ENCODE results near the gene DCXR.

The DCXR gene

DNA sequence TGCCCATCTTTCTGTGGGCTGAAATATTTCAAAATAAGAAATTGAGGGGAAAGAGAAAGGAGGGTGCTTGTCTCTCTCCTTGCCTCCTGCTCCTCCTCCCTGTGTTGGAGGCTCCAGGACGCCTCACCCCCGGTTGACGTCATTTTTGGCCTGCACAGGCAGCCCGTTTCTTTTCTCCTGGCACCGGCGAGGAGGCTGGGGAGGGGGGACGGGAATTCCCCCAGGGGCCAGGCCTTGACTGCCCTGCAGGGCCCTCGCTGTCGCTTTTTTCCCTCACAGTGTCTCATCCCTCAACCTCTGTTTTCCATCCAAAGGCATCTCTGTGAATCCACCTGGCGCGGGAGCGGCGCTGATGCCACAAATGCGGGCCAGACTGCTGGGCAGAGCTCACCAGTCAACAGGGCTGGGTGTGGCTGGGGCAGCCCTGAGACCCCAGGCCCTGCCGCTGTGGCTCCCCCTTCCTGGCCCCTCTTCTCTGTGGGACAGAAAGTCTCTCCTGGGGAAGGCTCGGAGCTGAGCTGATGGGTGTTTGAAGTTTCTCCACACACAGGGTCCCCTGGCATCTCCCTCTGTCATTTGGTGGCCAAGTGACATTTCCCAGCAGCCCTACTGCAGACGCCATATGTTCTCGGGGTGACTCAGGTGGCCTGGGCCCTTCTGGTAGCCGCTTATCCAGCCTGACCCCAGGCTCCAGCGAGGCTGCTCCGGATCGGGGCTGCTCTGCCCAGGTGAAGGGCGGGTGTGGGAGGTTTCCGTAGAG, 30.8 kb downstream of the DCXR start:
- DNase-seq, result peak in 28 of 42 donors; percentile 20 to 79 (median 56)
- intact Hi-C loops (cut with DNase I), result no loop called here

GRCh38 chr17:82005701-82006348, 31.7 kb downstream of the DCXR start:
- intact Hi-C loops (cut with DNase I), result no loop called here
- DNase-seq, result no peak

- DNase-seq, result no peak
- intact Hi-C loops (cut with DNase I), result no loop called here
These were observed 32.7 kb downstream of the DCXR start for GRCh38 chr17:82004517-82005455.

DNA sequence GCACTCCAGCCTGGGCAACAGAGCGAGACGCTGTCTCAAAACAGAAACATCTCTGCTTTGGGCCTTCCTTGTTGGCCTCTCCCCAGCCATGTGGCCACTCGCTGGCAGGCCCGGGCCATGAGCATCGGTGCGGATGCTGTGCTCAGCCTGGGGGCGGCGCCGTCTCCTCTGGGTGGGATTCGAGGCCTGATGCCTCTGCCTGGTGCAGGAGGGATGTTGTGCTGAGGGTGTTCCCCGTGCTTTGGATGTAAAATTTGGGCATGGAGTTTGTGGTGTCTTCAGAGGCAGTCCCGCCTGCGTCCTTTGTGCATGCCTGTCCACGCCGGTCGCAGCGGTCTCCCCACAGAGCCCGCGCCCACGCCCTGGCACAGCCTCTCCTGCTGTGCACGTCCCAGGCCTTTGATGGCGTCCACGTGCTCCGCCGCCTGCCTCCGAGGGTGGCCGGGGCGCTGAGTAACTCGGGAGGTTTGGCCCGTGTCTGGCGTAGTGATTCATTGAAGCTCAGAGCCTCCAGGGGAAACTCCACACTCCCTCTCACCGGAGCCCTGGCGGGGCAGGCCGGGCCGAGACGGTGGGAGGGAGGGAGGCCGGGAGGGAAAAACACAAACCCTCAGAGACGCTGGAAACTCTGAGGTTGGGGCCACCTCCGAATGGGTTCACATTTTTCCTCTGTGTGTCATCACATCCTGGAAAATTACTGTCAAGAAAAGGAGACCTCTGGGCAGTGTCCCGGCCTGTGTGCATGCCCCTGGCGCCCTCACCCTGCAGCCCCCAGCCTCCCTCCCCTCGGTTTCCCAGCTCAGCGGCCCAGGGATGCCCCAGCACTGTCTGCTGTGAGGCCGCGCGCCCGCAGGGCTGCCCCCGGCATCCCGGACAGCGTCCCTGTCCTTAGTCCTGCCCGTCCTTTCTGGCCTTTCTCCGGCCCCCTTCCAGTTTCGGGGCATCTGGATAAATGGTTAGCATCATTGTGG, 33.8 kb downstream of the DCXR start:
- intact Hi-C loops (cut with DNase I), result no loop called here
- peak in 2 of 42 donors; percentile 38 to 49 for DNase-seq

DNA sequence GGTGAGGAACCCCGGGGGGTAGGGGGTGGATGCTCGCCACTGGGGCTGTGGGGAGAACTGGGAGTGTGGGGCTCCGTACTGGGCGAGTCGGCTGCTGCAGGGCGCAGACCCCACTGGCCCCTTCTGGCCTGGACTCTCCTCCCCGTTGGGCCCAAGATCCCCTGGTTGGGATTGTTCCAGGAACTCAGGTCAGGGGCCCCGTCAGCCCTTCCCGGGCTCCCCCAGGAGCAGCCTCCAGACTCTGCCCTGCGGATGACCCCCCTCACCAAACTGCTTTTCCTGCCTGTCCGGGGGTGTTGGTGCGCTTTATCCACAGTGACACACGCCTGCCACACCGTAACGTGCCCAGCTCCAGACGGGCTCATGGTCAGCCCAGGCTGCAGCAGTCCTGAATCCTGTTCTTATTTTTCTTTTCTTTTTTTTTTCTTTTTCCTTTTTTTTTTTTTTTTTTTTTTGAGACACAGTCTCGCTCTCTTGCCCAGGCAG, 35.9 kb downstream of the DCXR start:
- DNase-seq, result no peak
- intact Hi-C loops (cut with DNase I), result no loop called here

- no peak for DNase-seq
- intact Hi-C loops (cut with DNase I), result no loop called here
These were observed 36.5 kb downstream of the DCXR start for GRCh38 chr17:82000803-82001570.

DNA sequence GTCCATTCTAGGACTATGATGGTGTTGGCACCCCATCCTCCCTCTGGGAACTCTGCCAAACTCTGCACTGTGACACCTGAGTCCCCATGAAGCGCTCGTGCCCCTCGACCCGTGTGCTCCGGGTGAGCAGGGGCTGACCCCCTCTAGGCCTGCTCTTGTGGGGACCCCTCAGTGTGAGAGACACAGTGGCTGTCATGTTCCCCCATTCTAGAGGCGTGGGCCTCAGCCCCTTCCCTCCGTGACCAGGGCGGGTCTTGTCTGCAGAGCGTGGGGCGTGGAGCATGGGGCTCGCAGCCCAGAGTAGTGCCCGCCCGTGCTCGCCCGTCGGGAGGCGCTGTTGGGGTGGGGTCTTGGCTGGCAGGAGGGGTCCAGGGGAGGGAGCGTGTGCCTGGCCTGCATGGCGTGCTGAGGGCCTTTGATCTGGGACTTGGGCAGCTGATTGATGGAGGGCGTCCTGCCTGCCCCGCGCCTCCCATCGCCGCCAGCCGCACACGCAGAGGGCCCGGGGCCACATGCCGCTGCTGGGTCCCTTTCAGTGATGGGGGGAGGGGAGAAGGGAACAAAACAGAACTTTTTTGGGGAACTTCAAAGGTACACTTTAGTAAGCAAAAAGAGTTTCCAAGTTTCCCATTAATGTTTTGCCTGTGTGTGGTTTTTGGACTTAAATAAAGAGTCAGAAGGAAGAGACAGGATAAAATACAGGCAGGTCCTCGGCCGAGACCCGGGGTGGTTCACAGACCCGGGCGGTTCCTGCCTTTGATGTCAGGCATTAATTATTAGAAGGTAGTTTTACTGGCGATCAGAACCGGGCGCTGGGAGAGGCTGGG, 37.3 kb downstream of the DCXR start:
- intact Hi-C loops (cut with DNase I), result no loop called here
- no peak for DNase-seq

DNA sequence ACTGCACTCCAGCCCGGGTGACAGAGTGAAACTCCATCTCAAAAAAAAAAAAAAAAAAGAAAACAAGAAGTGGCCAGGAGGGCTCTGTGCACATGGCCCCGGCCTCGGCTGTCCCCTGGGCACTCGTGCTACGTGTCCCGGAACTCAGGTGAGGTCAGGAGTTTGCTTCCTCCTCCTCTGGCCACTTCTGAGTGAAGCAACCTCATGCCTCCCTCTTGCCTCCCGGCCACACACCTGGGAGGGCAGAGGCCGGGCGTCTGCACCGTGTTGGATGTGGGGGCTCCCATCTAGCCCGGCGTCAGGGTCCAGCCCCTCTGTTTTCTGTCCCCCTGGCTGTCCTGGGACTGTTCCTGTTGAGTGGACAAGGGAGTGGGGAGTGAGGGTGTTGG, 37.9 kb downstream of the DCXR start:
- intact Hi-C loops (cut with DNase I), result no loop called here
- DNase-seq, result no peak

GRCh38 chr17:81998691-81999438, 38.6 kb downstream of the DCXR start:
- no peak for DNase-seq
- intact Hi-C loops (cut with DNase I), result no loop called here

DNA sequence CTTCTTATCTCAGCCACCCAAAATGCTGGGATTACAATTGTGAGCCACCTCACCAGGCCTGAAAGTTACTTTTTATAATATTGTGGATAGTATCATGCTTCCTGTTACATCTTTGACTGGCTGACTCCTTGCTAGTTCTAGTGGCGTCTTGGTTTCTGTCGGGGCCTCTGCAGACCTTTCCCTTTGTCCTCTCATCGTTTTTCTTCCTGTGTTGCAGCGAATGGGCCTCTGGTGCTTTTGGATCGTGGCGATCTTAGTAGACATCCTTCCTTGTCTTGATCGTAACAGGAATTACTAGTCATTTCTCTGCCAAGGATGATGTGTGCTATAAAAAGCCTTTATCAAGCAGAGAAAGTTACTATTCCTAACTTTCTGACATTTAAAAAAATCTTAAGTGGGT, 39.3 kb downstream of the DCXR start:
- intact Hi-C loops (cut with DNase I), result no loop called here
- DNase-seq, result no peak

DNA sequence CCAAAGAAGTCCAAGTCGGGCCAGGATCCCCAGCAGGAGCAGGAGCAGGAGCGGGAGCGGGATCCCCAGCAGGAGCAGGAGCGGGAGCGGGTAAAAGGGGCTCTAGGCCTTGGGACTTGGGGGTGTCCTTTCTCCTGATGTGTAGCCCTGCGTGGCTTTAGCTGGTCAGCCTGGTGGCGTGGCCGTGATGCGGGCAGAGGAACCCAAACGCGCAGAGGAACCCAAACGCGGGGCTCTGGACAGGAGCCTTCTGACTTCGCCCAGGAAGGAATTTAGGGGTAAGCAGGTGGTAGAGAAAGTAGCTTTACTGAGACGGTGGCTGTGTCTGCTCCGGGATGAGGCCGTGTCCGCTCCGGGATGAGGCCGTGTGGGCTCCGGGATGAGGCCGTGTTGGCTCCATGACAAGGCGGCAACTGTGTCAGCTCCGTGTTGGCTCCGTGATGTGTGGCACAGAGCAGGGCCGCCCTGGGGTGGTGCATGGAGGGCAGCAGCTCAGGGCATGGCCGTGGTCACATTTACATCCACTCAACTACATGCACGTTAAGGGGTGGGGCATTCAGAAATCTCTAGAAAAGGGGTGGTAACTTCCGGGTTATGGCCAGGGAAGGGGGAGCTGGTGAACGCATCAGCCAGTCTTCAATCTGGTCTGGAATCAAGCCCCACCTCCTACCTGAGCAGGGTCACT, 40.6 kb downstream of the DCXR start:
- intact Hi-C loops (cut with DNase I), result no loop called here

DNA sequence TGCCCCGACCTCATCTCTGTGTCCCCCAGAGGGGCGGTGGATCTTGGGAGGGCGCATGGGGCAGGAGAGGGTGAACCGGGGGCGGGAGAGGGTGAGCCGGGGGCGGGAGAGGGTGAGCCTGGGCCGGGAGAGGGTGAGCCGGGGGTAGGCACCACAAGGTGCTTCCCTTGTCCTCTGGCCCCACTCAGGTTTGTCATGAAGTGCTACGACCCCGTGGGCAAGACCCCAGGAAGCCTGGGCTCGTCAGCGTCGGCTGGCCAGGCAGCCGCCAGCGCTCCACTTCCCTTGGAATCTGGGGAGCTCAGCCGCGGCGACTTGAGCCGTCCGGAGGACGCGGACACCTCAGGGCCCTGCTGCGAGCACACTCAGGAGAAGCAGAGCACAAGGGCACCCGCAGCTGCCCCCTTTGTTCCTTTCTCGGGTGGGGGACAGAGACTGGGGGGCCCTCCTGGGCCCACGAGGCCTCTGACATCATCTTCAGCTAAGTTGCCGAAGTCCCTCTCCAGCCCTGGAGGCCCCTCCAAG, 41.2 kb downstream of the DCXR start:
- intact Hi-C loops (cut with DNase I), result no loop called here
- DNase-seq, result no peak

More for the DNA sequence above, 40.6 kb downstream of the DCXR start:
- no peak for DNase-seq

DNA sequence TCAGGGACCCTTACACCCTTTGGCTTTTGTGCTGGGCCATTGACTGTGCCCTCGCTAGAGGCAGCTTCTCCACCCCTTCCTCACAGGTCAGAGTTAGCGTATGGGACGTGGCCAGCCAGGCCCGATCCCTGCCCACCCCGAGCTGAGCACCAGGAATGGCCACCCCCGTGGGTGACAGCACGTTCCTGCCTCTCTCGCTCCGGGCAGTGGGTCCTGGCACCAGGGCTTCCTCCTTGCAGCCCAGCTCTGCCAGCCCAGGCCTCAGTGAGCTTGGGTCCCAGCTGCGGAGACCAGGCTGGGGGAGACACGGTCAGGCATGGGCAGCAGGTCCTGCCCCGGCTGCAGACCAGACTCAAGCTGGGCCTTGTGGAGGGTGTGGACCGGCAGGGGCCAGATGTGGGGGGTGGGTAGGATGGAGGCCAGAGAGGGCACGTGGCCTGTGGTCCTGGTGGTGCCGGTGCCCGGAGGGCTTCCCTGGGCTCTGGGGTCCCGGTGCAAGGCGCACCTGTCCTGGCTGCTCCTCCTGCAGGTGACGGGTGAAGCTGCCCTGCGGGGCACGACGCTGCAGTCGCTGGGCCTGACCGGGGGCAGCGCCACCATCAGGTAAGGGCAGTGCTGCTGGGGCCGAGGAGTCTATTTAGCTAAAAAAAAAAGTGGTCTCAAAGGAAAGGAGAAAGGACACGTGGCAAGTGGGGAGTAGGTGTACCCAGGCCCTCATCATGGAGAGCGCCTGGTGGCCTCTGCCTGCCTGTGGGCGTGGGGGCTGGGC, 41.9 kb downstream of the DCXR start:
- no peak for DNase-seq
- intact Hi-C loops (cut with DNase I), result no loop called here

- DNase-seq, result peak in 2 of 42 donors; percentile 36 to 46
- intact Hi-C loops (cut with DNase I), result no loop called here
These were observed 42.7 kb downstream of the DCXR start for GRCh38 chr17:81994593-81995462.

Data from head of caudate nucleus (tissue), 42 donors.